Panc1 (cell line): ENCODE results near the gene TOR2A. TPM values are rescaled to one million over a fixed set of nuclear protein-coding genes. Genes with fewer than 3 reads are reported as not detected.

Experiments
- ATAC-seq: fragments of 200-7000 bp; cut with Tn5 transposase; 2 replicates; pipeline ENCODE4 v1.9.1; 2020; ENCODE audit warnings: mild to moderate bottlenecking, moderate library complexity
- BruUV-seq: library from RNA; stranded (reverse); fragments of 400-500 nt; replicated peaks from 2 replicates; lab custom pipeline; 2021; lab: Mats Ljungman, UMichigan
- CTCF ChIA-PET: fragments of 300-600 bp; sonication (Branson Sonifier 250); formaldehyde crosslinking; loops from one replicate; lab custom pipeline; 2022; ENCODE audit warnings: antibody characterized with exemption; lab: Charles Lee
- POLR2A ChIA-PET: fragments of 300-600 bp; sonication (Branson Sonifier 250); formaldehyde crosslinking; loops from one replicate; lab custom pipeline; 2022; ENCODE audit warnings: antibody characterized with exemption; lab: Charles Lee
- DNase-seq: peaks from one replicate; pipeline ENCODE4 v3.0.0-alpha.2; 2010; ENCODE audit warnings: low read depth, low spot score
- H3K27ac ChIP-seq: 2 replicates; pipeline ENCODE4 v1.5.1; 2011; ENCODE audit warnings: mild to moderate bottlenecking, low read length, inconsistent platforms
- H3K27me3 ChIP-seq: fragments of 200-500 bp; sonication (Bioruptor generic); 2 replicates; pipeline ENCODE4 v1.6.0; 2014; ENCODE audit warnings: low read length, inconsistent platforms; ENCODE audit not compliant: control insufficient read depth, insufficient read depth
- H3K36me3 ChIP-seq: fragments of 200-500 bp; sonication (Bioruptor generic); 2 replicates; pipeline ENCODE4 v1.5.1; 2014; ENCODE audit warnings: inconsistent platforms, mild to moderate bottlenecking, low read length, moderate library complexity; ENCODE audit not compliant: control insufficient read depth, insufficient read depth
- H3K4me1 ChIP-seq: 2 replicates; pipeline ENCODE4 v1.5.1; 2011; ENCODE audit warnings: inconsistent platforms, mild to moderate bottlenecking, low read length, moderate library complexity; ENCODE audit not compliant: control insufficient read depth, insufficient read depth
- H3K4me3 ChIP-seq, 2 experiments: 2 replicates each; pipeline ENCODE4 v1.5.1; 2011 to 2012; ENCODE audit warnings: low read depth in 2 of 2, low read length in 2 of 2, mild to moderate bottlenecking in 2 of 2, inconsistent platforms in 1 of 2, moderate library complexity in 1 of 2
- H3K9me3 ChIP-seq: fragments of 200-500 bp; sonication (Bioruptor generic); 2 replicates; pipeline ENCODE4 v1.5.1; 2014; ENCODE audit warnings: low read depth, mild to moderate bottlenecking, inconsistent platforms, low read length, moderate library complexity; ENCODE audit not compliant: control insufficient read depth, insufficient read depth
- POLR2AphosphoS5 ChIP-seq: IDR thresholded peaks from 2 replicates; pipeline ENCODE4 v1.6.1; 2012; ENCODE audit warnings: mild to moderate bottlenecking, low read depth, low read length, moderate library complexity
- SIN3A ChIP-seq: IDR thresholded peaks from 2 replicates; pipeline ENCODE4 v1.6.1; 2012; ENCODE audit warnings: low read depth, mild to moderate bottlenecking, low read length, moderate library complexity, borderline replicate concordance; ENCODE audit not compliant: insufficient read depth
- TCF7L2 ChIP-seq: IDR thresholded peaks from 2 replicates; pipeline ENCODE4 v1.6.1; 2011; ENCODE audit warnings: mild to moderate bottlenecking, low read depth, low read length, inconsistent platforms
- in situ Hi-C: cut with HindIII; loops from 2 replicates; pipeline ENCODE4 v1.10.0; 2016; ENCODE audit warnings: low sequenced_read_pairs, low pct_unique_long_range_greater_than_20kb
- intact Hi-C: fragments of 100-400 bp; cut with micrococcal nuclease; formaldehyde crosslinking; loops from one replicate; pipeline ENCODE4 v1.10.0; 2022; ENCODE audit not compliant: unreplicated experiment
- total RNA-seq: library from RNA; stranded (reverse); gene quantifications from one replicate; pipeline ENCODE4 v1.2.1, GENCODE V29; 2021; ENCODE audit not compliant: unreplicated experiment
- TF ChIP-seq, protein P1 (sequence below), 2 experiments: IDR thresholded peaks; 2 replicates each; pipeline ENCODE4 v1.6.1; 2011 to 2012; ENCODE audit warnings: low read depth in 2 of 2, control low read depth in 1 of 2, low read length in 1 of 2, mild to moderate bottlenecking in 1 of 2, moderate library complexity in 1 of 2; ENCODE audit not compliant: insufficient read depth in 1 of 2
- TF ChIP-seq, protein P2 (sequence below): fragments of 450-650 bp; IDR thresholded peaks from 2 replicates; pipeline ENCODE4 v1.5.1; 2017; ENCODE audit warnings: mild to moderate bottlenecking

TOR2A gene
- total RNA-seq, 1 experiment from 2014 or later: 8.2 TPM

DNA sequence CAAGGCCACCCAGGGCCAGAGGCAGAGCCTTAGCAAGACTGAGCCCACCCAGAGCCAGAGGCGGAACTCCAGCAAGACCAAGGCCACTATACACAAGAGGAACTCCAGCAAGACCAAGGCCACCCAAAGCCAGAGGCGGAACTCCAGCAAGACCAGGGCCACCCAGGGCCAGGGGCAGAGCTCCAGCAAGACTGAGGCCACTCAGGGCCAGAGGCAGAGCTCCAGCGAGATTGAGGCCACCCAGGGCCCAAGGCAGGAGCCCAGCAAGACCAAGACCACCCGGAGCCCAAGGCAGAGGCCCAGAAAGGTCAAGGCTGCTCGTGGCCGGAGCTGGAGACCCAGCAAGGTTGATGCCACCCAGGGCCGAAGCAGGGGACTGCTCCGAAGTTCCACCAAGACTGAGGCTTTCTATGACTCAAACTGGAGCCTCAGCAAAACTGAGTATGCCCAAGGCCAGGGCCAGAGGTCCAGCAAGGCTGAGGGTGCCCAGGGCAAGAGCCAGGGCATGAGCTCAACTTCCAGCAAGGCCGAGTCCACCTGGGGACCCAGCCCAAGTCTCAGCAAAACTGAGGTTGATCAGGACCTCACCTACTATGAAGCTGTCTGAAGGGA is 4.2 kb downstream of the TOR2A start:
- DNase-seq (no peak), ATAC-seq (no peak)
- no peaks in the 10 kb centered on the region for H3K4me1 ChIP-seq
- POLR2A ChIA-PET: no interaction called here
- TF ChIP-seq, protein P1, sequence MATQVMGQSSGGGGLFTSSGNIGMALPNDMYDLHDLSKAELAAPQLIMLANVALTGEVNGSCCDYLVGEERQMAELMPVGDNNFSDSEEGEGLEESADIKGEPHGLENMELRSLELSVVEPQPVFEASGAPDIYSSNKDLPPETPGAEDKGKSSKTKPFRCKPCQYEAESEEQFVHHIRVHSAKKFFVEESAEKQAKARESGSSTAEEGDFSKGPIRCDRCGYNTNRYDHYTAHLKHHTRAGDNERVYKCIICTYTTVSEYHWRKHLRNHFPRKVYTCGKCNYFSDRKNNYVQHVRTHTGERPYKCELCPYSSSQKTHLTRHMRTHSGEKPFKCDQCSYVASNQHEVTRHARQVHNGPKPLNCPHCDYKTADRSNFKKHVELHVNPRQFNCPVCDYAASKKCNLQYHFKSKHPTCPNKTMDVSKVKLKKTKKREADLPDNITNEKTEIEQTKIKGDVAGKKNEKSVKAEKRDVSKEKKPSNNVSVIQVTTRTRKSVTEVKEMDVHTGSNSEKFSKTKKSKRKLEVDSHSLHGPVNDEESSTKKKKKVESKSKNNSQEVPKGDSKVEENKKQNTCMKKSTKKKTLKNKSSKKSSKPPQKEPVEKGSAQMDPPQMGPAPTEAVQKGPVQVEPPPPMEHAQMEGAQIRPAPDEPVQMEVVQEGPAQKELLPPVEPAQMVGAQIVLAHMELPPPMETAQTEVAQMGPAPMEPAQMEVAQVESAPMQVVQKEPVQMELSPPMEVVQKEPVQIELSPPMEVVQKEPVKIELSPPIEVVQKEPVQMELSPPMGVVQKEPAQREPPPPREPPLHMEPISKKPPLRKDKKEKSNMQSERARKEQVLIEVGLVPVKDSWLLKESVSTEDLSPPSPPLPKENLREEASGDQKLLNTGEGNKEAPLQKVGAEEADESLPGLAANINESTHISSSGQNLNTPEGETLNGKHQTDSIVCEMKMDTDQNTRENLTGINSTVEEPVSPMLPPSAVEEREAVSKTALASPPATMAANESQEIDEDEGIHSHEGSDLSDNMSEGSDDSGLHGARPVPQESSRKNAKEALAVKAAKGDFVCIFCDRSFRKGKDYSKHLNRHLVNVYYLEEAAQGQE (IDR thresholded peaks at IDR 0.05; ENCODE audit: insufficient read depth in 1 of 2, low read depth in 2 of 2, low read length in 1 of 2): no peak
- TF ChIP-seq POLR2AphosphoS5: no peak
- TF ChIP-seq SIN3A: no peak
- no peak for TF ChIP-seq TCF7L2
- TF ChIP-seq, protein P2, sequence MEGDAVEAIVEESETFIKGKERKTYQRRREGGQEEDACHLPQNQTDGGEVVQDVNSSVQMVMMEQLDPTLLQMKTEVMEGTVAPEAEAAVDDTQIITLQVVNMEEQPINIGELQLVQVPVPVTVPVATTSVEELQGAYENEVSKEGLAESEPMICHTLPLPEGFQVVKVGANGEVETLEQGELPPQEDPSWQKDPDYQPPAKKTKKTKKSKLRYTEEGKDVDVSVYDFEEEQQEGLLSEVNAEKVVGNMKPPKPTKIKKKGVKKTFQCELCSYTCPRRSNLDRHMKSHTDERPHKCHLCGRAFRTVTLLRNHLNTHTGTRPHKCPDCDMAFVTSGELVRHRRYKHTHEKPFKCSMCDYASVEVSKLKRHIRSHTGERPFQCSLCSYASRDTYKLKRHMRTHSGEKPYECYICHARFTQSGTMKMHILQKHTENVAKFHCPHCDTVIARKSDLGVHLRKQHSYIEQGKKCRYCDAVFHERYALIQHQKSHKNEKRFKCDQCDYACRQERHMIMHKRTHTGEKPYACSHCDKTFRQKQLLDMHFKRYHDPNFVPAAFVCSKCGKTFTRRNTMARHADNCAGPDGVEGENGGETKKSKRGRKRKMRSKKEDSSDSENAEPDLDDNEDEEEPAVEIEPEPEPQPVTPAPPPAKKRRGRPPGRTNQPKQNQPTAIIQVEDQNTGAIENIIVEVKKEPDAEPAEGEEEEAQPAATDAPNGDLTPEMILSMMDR: no peak
- H3K27ac ChIP-seq: no peak overlapping the region
- H3K27me3 ChIP-seq: no peaks in the 10 kb centered on the region
- in situ Hi-C loops (no loop called here), intact Hi-C loops (loop anchor here (10.0 kb wide), 1 partner anchor 146 kb away; no protein-coding TSS in a partner anchor)
- H3K9me3 ChIP-seq: no peaks in the 10 kb centered on the region
- no TSS peak for BruUV-seq
- H3K4me3 ChIP-seq: no peak overlapping the region
- CTCF ChIA-PET: no interaction called here
- H3K36me3 ChIP-seq: no peaks in the 10 kb centered on the region

GRCh38 chr9:127730262-127730661 is 4.8 kb downstream of the TOR2A start:
- in situ Hi-C loops: no loop called here
- BruUV-seq: no TSS peak
- Histone ChIP-seq H3K36me3 (no peaks in the 10 kb centered on the region), H3K27ac (no peak overlapping the region), H3K4me1 (no peaks in the 10 kb centered on the region), H3K27me3 (no peaks in the 10 kb centered on the region), H3K4me3 (no peak overlapping the region), H3K9me3 (no peaks in the 10 kb centered on the region)
- POLR2A ChIA-PET: no interaction called here
- DNase-seq (no peak), ATAC-seq (no peak)
- CTCF ChIA-PET: no interaction called here
- TF ChIP-seq TCF7L2: no peak
- intact Hi-C loops: loop anchor here (10.0 kb wide), 1 partner anchor 145 kb away; no protein-coding TSS in a partner anchor

GRCh38 chr9:127729522-127730256 is 5.4 kb downstream of the TOR2A start:
- ChIA-PET CTCF (interaction anchor here (1.0 kb wide), 1 partner anchor 129 kb away, joined by 7 read pairs; no protein-coding TSS in a partner anchor), POLR2A (interaction anchor here (0.6 kb wide), 1 partner anchor 426 kb away, joined by 9 read pairs; no protein-coding TSS in a partner anchor)
- H3K27me3 ChIP-seq: no peaks in the 10 kb centered on the region
- DNase-seq (no peak), ATAC-seq (no peak)
- H3K4me3 ChIP-seq: no peak overlapping the region
- no peak overlapping the region for H3K27ac ChIP-seq
- H3K9me3 ChIP-seq: no peaks in the 10 kb centered on the region
- TF ChIP-seq, protein P1 (IDR thresholded peaks at IDR 0.05; ENCODE audit: insufficient read depth in 1 of 2, low read depth in 2 of 2, low read length in 1 of 2): no peak
- no peak for TF ChIP-seq TCF7L2
- TF ChIP-seq, protein P2: no peak
- TF ChIP-seq POLR2AphosphoS5: no peak
- no peak for TF ChIP-seq SIN3A
- no peaks in the 10 kb centered on the region for H3K36me3 ChIP-seq
- intact Hi-C loops (loop anchor here (10.0 kb wide), 1 partner anchor 145 kb away; no protein-coding TSS in a partner anchor), in situ Hi-C loops (no loop called here)
- BruUV-seq: no TSS peak
- no peaks in the 10 kb centered on the region for H3K4me1 ChIP-seq
